Measurements from ENCODE around the gene UNC119.

Gene UNC119

GRCh38 chr17:28544402-28545140, 7.9 kb downstream of the UNC119 start:
- DNase-seq (ENCODE audit: low spot score): no peak

GRCh38 chr17:28541439-28541838, 11.0 kb downstream of the UNC119 start:
- DNase-seq (ENCODE audit: low spot score): no peak

GRCh38 chr17:28540231-28540630, 12.2 kb downstream of the UNC119 start:
- no peak for DNase-seq (ENCODE audit: low spot score)

GRCh38 chr17:28538296-28538895, 14.0 kb downstream of the UNC119 start:
- no peak for DNase-seq (ENCODE audit: low spot score)

GRCh38 chr17:28537219-28537610, 15.2 kb downstream of the UNC119 start:
- DNase-seq (ENCODE audit: low spot score): no peak

GRCh38 chr17:28536532-28537218, 15.7 kb downstream of the UNC119 start:
- DNase-seq (ENCODE audit: low spot score): no peak

GRCh38 chr17:28534740-28535375, 17.6 kb downstream of the UNC119 start:
- DNase-seq (ENCODE audit: low spot score): no peak

- no peak for DNase-seq (ENCODE audit: low spot score)
Observed at GRCh38 chr17:28533091-28533807, 19.2 kb downstream of the UNC119 start.

GRCh38 chr17:28532050-28532960, 20.1 kb downstream of the UNC119 start:
- DNase-seq (ENCODE audit: low spot score): no peak

GRCh38 chr17:28530926-28531325, 21.5 kb downstream of the UNC119 start:
- DNase-seq (ENCODE audit: low spot score): no peak

- no peak for DNase-seq (ENCODE audit: low spot score)
Observed at GRCh38 chr17:28530250-28530649, 22.2 kb downstream of the UNC119 start.

- DNase-seq (ENCODE audit: low spot score): no peak
Observed at GRCh38 chr17:28529013-28529400, 23.4 kb downstream of the UNC119 start.

GRCh38 chr17:28528327-28529012, 24.0 kb downstream of the UNC119 start:
- no peak for DNase-seq (ENCODE audit: low spot score)

- no peak for DNase-seq (ENCODE audit: low spot score)
Observed at GRCh38 chr17:28527859-28528258, 24.6 kb downstream of the UNC119 start.

GRCh38 chr17:28527181-28527681, 25.2 kb downstream of the UNC119 start:
- DNase-seq (ENCODE audit: low spot score): no peak

- no peak for DNase-seq (ENCODE audit: low spot score)
Observed at GRCh38 chr17:28526381-28526780, 26.0 kb downstream of the UNC119 start.

- DNase-seq (ENCODE audit: low spot score): no peak
Observed at GRCh38 chr17:28524476-28525424, 27.7 kb downstream of the UNC119 start.

- no peak for DNase-seq (ENCODE audit: low spot score)
Observed at GRCh38 chr17:28523876-28524275, 28.5 kb downstream of the UNC119 start.

GRCh38 chr17:28523186-28523585, 29.2 kb downstream of the UNC119 start:
- DNase-seq (ENCODE audit: low spot score): no peak
